HG03442 (cell line): Measurements from ENCODE around the gene HIC2.
"Not testable (repeated sequence)": the region's sequence is repeated elsewhere in the genome, so short reads cannot be mapped to it uniquely, and the experiment has no call there.

Source experiments
- ATAC-seq: cut with Tn5 transposase; IDR thresholded peaks from one replicate; pipeline ENCODE4 v1.9.1; 2021; ENCODE audit warnings: mild to moderate bottlenecking, moderate library complexity; ENCODE audit not compliant: unreplicated experiment

Gene HIC2

DNA sequence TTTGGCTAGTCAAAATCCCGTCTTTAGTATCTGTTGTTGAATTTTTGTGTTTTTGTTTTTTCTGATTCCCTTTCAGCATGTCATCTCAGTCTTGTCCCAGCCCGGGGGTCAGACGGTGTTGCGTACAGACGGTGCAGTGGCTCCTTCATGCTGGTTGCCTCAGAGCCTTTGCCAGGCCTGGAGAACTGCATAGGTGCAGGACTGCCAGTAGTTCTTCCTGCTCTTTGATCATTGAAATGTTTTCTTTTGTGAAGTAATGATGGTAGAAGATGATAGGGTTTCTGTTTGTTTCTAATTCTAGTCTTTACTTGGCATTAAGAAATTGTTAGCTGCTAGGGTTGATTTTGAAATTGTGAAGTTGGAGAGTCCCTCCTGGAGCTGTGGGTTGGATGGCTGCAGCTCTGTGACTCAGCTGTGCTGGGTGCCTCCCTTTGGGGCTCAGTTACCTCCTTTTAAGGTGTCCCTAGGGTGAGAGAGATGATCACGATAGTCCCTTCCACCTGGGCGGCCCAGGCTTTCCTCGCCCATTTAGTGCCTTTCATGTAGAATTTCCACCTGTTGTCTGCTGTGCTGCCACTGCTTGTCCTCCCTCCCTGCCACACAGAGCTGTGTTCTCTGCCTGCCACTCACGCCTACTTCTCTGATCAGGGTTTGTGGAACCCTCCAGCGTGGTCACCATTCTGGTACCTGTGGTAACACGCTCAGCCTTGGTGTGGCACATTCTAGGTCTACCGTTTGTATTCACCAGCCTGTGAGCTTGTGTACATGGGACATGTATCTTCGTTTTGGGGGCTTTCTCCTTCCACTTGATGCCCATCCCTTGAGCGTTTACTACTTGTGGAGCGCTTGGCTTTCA lies 17.4 kb downstream of the HIC2 start:
- ATAC-seq = not testable (repeated sequence)

DNA sequence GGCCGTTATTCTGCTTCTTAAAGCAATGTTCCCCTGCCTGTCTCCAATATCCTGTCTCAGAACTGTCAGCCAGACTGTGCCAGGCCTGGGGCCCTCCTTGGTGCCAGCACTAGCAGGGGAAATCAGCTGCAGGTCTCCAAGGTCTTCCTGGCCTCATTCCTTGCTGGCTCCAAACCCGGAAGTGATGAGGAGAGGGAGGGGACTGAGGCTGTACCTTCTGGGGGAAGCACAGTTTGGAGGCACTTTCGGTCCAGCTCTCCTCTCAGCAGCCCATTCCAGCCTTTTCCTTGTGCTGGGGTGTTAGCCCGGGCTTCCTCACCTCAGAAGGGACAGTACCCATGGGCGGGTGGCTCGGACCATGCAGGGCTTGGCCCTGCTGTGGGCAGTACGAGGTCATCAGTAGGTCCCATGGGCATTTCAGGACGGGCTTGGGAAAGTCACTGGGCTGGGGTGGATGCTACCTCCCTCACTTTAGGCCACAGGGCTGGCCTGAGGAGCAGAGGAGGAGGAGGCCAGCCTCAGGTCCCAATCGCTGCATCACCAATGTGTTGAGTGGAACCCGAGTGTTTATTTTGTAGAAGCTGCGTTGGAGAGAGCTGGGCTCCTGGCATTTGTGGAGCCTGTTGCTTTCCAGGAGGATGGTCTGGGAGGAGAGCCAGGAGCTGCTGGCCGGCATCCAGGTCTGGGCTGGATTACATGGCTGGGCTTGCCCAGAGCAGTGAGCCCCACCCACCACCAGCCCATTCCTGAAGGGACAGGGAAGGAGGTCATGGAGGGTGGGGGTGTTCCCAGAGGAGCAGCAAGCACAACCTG lies 19.0 kb downstream of the HIC2 start:
- ATAC-seq = not testable (repeated sequence)

DNA sequence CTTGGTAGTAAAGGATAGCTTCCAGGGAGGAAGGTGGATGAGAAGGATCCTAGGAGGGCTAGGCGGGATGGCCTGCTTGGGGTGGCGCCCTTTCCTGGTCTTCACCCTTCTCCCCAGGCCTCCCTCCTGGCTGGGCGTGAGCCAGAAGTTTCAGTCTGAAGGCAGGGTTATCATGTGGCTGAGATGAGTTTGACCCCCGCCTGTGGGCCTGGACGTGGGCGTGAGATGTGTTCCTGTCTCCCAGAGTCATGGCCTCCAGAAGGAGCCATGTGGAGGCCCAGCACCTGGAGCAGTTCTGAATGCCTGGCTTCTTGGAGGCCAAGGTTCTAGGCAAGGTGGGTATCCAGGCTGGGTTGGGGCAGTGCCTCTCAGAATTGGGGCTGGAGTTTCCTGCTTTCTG lies 20.8 kb downstream of the HIC2 start:
- ATAC-seq = not testable (repeated sequence)

DNA sequence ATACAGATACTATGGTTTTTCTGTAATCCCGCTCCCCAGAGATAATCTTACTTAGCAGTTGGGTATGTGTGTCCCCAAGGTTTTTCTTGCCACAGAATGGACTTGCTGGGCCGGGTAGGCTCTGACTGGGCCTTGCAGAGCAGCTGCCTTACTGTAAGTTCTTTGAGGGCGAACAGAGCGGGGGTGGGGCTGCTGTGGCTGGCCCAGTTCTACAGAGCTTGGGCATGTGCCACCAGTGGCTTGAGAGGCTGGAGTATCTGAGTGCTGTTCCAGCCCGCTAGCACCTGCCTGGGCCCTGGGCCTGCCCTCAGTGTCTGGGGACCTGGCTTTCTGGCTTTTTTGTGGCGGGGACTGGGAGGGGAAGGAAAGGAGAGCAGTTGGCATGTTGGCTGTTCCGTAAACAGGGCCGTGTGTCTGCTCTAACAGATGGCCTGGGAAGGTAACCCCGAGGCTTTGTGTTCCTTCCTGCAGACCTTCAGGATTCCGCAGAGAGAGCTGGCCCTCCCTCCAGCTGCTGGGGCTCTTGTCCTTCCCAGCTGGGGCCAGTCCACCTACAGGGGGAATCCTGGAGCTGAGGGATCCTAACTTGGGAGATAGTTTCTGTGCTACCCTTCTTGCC lies 23.0 kb downstream of the HIC2 start:
- ATAC-seq = not testable (repeated sequence)

DNA sequence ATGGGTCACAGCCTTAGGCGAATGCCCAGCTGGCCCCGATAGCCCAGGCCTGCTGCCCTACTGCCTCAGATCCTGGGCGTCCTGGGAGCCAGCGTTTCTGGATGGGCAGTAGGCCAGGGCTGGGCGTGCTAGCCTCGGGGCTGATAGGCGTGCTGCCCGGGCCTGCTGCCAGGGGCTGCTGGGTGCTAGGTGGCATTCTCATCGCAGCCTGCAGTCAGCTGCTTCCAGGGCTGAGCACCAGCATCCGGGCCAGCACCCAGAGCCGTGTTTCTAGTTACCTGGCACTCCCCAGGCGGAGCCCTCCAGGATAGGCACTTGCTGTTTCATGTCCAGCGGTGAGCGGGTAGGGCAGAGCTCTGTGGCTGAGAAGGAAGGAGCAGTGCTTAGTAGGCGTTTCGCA lies 23.5 kb downstream of the HIC2 start:
- ATAC-seq = not testable (repeated sequence)

DNA sequence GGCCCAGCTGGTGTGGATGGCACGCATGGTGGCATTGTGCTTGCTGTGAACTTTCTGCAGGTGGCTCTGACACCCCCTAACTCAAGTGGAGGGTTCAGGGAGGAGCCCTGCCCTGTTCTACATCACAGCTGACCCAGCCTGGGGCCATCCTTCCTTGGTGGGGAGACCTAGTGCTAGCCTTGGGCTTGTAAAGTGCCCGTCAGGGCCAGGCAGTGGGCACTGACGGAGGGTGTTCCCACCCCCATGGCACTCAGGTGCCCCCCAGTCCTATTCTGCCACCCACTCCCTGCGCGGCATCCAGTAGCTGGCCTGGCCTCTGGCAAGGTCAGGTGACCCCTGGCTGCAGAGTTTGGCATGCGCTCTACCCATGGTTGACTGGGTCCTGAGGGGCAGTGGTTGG lies 24.0 kb downstream of the HIC2 start:
- ATAC-seq = not testable (repeated sequence)

DNA sequence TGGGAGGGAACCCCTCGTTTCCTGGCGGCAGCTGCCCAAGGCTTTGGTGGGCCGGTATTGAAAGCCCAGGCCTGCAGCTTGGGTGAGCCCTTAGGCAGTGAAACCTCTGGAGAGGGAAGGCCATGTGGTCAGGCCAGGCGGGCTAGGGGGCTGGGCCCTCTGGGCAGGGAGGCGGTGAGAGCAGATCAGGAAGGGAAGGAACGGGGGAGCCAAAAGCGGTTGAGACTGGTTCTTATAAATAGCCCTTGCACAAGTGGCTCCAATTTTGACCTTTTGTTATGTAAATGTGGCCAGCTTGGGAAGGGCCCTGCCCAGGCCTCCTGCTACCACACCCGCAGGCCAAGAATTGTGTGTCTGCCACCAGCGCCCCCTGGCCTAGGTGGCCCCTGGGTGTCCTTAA lies 25.0 kb downstream of the HIC2 start:
- not testable (repeated sequence) for ATAC-seq

DNA sequence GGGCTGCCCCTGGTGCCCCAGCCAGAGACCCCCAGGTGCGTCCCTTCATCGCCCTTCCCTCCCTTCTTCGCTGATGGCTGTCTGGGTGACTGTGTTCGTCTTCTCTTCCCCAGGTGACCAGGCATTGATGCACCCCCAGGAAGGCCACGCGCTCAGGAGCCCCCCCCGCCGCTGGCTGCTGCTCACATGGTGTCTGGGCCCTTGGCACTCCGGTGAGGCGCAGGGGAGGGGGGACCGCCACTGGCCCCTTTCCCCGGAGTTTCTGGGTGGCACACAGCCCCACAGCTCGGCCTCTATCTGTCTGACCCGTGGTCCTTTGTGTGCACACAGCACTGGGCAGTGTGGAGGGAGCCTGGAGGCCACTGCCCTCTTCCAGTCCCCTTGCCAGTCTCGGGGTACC lies 25.5 kb downstream of the HIC2 start:
- ATAC-seq = not testable (repeated sequence)

DNA sequence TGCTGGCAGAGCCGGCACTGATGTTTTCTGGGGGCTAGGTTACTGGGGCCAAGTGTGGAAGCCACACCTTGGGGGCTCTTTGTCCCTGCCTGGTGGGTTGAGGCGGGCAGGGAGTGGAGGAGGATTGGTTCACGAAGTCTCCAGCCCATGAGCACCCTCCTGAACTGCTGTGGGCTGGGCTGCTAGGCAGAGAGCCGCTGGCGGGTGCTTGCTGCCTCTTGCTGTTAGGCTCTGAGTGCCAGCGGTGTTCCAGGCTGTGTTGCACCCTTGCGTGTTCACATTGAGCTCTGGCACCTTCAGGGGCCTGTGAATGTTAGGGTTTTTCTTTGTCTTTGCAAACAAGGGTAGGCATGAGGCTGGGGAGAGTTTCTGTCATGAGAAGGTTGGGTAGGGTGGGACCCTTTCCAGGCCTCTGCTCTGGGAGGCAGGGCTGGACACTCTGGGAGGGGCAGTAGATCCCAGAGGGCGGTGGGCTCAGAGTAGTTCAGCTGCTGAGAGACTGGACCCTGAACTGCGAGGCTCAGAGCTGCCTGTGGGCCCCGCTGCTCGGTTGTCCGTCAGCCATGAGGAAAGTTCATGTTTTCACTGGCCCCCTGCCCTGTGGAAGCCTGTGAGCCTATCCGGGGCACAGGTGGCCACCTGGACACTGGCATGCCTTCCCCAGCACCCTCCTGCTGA lies 26.0 kb downstream of the HIC2 start:
- no peak for ATAC-seq

DNA sequence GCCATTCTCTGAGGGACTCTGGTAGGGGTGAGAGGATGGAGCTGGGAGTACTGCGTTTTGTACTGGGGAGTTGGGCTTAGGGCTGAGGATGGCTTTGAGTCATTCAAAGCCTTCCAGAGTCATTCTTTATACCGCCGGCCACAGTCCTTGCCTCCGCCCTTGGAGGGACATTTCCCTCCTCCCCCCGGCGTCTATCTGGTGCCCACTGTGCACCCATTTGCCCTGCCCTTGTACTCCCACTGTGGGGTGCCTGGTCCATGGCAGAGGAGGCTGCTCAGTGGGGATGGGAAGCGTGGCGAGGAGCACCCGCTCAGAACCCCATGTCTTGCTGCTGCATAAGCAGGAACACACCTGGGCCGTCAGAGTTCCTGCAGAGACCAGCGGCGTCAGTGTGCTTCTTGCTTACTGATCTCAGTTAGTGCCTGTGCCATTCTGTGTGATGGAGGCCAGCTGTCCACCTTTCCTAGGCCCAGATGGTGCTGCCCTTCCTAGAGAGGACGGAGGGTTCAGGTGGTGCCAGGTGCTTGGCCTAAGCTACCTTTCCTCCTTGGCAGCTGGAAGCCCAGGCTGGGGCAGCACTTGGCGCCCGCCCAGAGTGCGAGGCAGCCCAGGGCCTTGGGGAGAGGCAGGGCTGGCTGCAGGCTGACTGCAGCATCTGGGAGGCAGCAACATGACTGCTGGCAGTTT lies 26.7 kb downstream of the HIC2 start:
- ATAC-seq = no peak

DNA sequence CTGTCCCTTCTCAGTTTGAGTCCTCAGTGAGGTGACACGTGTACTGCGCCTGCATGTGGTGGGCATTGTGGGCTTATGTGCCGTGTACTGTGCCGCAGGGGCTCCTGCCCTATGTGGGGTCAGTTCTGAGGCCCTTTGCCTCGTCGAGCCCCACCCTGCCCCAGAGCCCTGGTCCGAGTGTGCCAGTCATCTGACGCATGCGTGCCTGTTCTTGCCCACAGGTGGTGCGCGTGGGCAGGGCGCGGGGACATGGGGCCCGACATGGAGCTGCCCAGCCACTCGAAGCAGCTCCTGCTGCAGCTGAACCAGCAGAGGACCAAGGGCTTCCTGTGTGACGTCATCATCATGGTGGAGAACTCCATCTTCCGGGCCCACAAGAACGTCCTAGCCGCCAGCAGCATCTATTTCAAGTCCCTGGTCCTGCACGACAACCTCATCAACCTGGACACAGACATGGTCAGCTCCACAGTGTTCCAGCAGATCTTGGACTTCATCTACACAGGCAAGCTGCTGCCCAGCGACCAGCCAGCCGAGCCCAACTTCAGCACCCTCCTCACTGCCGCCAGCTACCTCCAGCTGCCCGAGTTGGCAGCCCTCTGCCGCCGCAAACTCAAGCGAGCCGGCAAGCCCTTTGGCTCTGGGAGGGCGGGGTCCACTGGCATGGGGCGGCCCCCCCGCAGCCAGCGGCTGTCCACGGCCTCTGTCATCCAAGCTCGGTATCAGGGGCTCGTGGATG lies 27.7 kb downstream of the HIC2 start:
- ATAC-seq = no peak

DNA sequence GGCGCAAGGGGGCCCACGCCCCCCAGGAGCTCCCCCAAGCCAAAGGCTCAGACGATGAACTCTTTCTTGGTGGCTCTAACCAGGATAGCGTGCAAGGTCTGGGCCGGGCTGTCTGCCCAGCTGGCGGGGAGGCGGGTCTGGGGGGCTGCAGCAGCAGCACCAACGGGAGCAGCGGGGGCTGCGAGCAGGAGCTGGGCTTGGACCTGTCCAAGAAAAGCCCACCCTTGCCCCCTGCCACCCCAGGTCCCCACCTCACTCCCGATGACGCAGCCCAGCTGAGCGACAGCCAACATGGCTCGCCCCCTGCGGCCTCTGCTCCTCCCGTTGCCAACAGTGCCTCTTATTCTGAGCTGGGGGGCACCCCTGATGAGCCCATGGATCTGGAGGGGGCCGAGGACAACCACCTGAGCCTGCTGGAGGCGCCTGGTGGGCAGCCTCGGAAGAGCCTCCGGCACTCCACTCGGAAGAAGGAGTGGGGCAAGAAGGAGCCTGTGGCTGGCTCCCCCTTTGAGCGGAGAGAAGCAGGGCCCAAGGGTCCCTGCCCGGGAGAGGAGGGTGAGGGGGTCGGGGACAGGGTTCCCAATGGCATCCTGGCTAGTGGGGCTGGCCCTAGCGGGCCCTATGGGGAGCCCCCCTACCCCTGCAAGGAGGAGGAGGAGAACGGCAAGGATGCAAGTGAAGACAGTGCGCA lies 28.4 kb downstream of the HIC2 start:
- ATAC-seq = no peak

DNA sequence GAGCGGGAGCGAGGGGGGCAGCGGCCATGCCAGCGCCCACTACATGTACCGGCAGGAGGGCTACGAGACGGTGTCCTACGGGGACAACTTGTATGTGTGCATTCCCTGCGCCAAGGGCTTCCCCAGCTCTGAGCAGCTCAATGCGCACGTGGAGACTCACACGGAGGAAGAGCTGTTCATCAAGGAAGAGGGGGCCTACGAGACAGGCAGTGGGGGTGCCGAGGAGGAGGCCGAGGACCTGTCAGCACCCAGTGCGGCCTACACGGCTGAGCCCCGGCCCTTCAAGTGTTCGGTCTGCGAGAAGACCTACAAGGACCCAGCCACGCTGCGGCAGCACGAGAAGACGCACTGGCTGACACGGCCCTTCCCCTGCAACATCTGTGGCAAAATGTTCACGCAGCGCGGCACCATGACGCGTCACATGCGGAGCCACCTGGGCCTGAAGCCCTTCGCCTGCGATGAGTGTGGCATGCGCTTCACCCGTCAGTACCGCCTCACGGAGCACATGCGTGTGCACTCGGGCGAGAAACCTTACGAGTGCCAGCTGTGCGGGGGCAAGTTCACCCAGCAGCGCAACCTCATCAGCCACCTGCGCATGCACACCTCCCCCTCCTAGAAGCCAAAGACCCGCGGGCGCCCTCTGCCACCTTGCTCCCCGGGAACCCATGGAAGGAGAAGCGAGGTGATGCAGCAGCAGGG lies 29.1 kb downstream of the HIC2 start:
- ATAC-seq = no peak

DNA sequence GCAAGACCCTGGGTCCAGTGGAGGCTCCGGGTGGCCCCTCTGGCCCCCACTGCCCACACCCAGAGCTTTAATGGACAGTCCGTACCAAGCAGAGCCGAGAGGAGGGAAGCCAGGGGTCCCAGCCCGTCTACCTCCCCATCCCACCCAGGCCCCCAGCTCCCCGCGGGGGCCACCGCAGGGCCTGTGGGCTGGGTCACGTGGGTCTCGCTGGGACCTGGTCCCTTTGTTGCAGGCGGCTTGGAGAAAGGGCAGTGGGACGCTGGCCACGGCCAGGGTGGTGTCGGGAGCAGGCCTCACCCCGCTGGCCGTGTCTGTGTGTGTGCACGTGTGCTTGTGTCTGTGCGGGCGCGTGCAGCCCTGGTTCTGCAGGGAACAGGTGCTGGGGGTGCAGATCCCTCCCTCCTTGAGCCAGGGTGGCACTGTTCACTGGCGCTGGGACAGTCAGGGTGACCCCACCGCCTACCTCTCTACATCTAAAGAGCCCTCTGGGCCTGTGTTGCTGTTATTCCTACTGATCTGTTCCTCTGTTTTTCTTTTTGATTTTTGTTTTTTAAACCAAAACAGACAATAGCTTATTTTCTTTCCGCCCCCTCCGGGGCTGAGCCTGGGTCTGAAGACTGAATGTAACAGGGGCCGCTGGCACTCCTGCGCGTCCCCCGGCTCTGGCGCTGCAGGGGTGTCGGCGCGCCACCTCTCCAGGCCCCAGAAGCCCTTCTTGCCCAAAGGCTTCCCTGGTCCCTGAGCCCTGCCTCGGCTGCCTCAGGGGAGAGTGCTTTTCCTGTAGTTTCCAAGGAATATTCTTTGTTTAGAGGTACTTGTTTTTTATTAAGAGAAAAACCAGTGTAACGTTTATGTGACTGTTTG lies 29.9 kb downstream of the HIC2 start:
- ATAC-seq = no peak

DNA sequence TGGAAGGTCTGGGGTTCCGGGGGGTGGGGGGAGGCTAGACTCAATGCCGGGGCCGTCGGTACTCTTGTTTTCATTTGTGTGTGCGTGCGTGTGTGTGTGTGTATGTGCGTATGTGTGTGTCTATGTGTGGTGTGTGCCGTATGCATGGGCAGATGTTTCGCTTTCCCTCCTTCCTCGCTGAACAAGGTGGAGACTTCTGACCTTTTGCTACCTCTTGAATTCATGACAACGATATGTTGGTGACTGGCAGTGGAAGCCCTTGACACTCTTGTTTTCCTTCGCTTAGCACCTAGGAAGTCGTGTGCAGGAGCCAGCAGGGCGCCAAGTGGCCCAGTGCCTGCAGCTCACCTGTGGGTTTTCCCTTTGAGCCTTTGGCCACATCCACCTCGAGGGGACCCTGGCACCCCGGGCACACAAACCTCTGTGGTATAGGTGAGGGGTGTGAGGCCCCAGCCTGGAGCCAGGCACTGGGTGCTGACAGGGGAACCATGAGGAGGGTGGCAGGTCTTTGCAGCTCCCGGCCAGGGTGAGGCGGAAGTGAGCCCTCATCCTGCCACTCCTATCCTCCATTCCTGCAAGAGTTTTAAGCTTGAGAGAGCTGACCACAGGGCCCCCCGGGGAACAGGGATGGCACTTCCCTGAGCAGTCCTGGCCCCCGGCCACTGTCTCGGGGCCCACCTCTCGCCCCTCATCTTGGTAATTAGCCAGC lies 30.7 kb downstream of the HIC2 start:
- no peak for ATAC-seq

DNA sequence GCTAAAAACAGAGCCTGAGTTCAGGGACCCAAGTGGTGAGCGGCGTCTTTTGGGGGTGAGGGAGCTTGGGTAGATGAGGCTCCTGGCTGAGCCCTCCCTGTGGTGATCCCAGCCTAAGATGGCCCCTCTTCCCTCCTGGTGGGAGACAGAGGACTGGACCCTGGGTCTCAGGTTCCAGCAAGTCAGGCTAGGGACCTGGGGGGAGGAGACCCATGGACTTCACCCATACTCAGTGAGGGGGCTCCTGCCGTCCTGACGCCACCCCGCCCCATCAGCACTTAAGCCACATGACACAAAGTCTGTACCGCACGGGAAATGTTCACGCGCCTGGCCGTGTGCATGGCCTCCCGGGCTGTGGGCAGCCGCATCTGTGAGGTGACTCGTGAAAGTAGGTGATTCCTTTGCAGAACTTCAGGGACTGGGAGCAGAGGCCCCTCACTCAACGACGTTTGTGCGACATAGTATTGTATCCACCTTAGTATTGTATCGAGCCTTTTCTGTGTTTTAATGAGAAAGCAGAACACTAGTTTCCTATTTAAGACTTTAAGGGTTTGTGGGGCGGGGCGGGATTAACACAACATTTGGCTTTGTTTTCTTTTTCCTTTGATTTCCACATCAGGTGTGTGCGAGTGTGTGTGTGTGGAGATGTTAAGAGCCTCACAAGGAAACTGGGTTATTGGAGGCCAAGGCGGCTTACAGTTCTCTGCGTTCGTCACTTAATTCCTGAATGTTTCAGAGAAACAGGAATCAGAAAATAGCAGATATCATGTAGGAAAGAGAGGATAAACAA lies 31.7 kb downstream of the HIC2 start:
- ATAC-seq = no peak
